HCT116 (cell line): Measurements from ENCODE around the gene TAS2R39. TPM values are rescaled to one million over a fixed set of nuclear protein-coding genes. Genes with fewer than 3 reads are reported as not detected.

Experiments
- ATAC-seq: fragments of 200-7000 bp; cut with Tn5 transposase; 2 replicates; pipeline ENCODE4 v1.9.1; 2020; ENCODE audit warnings: mild to moderate bottlenecking, moderate library complexity
- BruUV-seq: library from RNA; stranded (reverse); fragments of 400-500 nt; replicated peaks from 2 replicates; lab custom pipeline; 2021; lab: Mats Ljungman, UMichigan
- CTCF ChIA-PET: fragments of 300-600 bp; sonication (Branson Sonifier 250); formaldehyde crosslinking; loops from one replicate; lab custom pipeline; 2021; ENCODE audit warnings: antibody characterized with exemption; lab: Charles Lee
- POLR2A ChIA-PET: fragments of 300-600, 350-600 bp; sonication (Branson Sonifier 250); formaldehyde crosslinking; loops from one replicate; lab custom pipeline; 2021; ENCODE audit warnings: antibody characterized with exemption; lab: Charles Lee
- RAD21 ChIA-PET, 2 experiments: fragments of 300-600 bp; sonication (Branson Sonifier 250); formaldehyde crosslinking; loops; one replicate each; lab custom pipeline; 2023; ENCODE audit warnings: low total read pairs in 2 of 2; ENCODE audit not compliant: uncharacterized antibody in 2 of 2, unreplicated experiment in 2 of 2, low non-redundant PET in 1 of 2; lab: Charles Lee
- DNase-seq: peaks from one replicate; pipeline ENCODE4 v3.0.0-alpha.2; 2010; ENCODE audit warnings: low read depth, low spot score
- H2AFZ ChIP-seq: fragments of 200-600 bp; shearing (Covaris generic), sonication (generic); 2 replicates; pipeline ENCODE4 v1.6.1; 2017; ENCODE audit warnings: low read depth, mixed run types, mixed read lengths, antibody characterized with exemption, low read length; ENCODE audit not compliant: poor library complexity, severe bottlenecking
- H3K27ac ChIP-seq: 2 replicates; pipeline ENCODE4 v1.5.1; 2012; ENCODE audit warnings: low read depth, low read length
- H3K27me3 ChIP-seq: fragments of 200-600 bp; sonication (generic); 2 replicates; pipeline ENCODE4 v1.6.1; 2016; ENCODE audit warnings: mixed run types, low read length, mixed read lengths; ENCODE audit not compliant: insufficient read depth
- H3K36me3 ChIP-seq, 2 experiments: fragments of 200-500 bp in 1 of 2; fragments of 200-600 bp in 1 of 2; sonication (Bioruptor generic) in 1 of 2; sonication (generic) in 1 of 2; 2 replicates each; pipeline versions ENCODE4 v1.5.1 to v1.6.1; 2014 to 2016; ENCODE audit warnings: low read length in 2 of 2, inconsistent platforms in 1 of 2, mixed read lengths in 1 of 2, mixed run types in 1 of 2; ENCODE audit not compliant: insufficient read depth in 2 of 2, control insufficient read depth in 1 of 2
- H3K4me1 ChIP-seq, 2 experiments: fragments of 200-600 bp in 1 of 2; sonication (generic) in 1 of 2; 2 replicates each; pipeline versions ENCODE4 v1.5.1 to v1.6.1; 2012 to 2017; ENCODE audit warnings: low read length in 2 of 2, inconsistent platforms in 1 of 2, mild to moderate bottlenecking in 1 of 2, mixed read lengths in 1 of 2, mixed run types in 1 of 2, moderate library complexity in 1 of 2; ENCODE audit not compliant: insufficient read depth in 2 of 2, control insufficient read depth in 1 of 2
- H3K4me2 ChIP-seq: fragments of 200-600 bp; sonication (generic); 2 replicates; pipeline ENCODE4 v1.6.1; 2017; ENCODE audit warnings: mixed run types, low read length, mixed read lengths
- H3K4me3 ChIP-seq, 2 experiments: fragments of 200-600 bp in 1 of 2; sonication (generic) in 1 of 2; replicated peaks in 1 of 2; 2 replicates each; pipeline ENCODE4 v1.5.1; 2011 to 2016; ENCODE audit warnings: low read length in 2 of 2, control low read depth in 1 of 2, low read depth in 1 of 2, mild to moderate bottlenecking in 1 of 2, mixed read lengths in 1 of 2, mixed run types in 1 of 2
- H3K79me2 ChIP-seq: fragments of 200-600 bp; sonication (generic); 2 replicates; pipeline ENCODE4 v1.6.1; 2017; ENCODE audit warnings: mild to moderate bottlenecking, mixed run types, low read length, moderate library complexity, mixed read lengths; ENCODE audit not compliant: insufficient read depth
- H3K9ac ChIP-seq: fragments of 200-600 bp; sonication (generic); 2 replicates; pipeline ENCODE4 v1.6.1; 2016; ENCODE audit warnings: low read length, mixed read lengths
- H3K9me2 ChIP-seq: fragments of 200-600 bp; sonication (generic), shearing (Covaris generic); 2 replicates; pipeline ENCODE4 v1.6.1; 2017; ENCODE audit warnings: mixed run types, mild to moderate bottlenecking, moderate library complexity; ENCODE audit not compliant: insufficient read depth
- H3K9me3 ChIP-seq, 2 experiments: fragments of 200-500 bp in 1 of 2; fragments of 200-600 bp in 1 of 2; sonication (Bioruptor generic) in 1 of 2; sonication (generic) in 1 of 2; 2 replicates each; pipeline ENCODE4 v1.6.1; 2014 to 2017; ENCODE audit warnings: low read length in 2 of 2, mixed read lengths in 2 of 2, inconsistent platforms in 1 of 2, low read depth in 1 of 2, mild to moderate bottlenecking in 1 of 2, mixed run types in 1 of 2, moderate library complexity in 1 of 2; ENCODE audit not compliant: control insufficient read depth in 1 of 2, insufficient read depth in 1 of 2
- H4K20me1 ChIP-seq: fragments of 200-600 bp; sonication (generic), shearing (Covaris generic); 2 replicates; pipeline ENCODE4 v1.6.1; 2017; ENCODE audit warnings: mixed run types, mild to moderate bottlenecking, moderate library complexity; ENCODE audit not compliant: insufficient read depth
- CBX3 ChIP-seq: IDR thresholded peaks from 2 replicates; pipeline ENCODE4 v1.6.1; 2012; ENCODE audit warnings: low read depth
- ELF1 ChIP-seq: IDR thresholded peaks from 2 replicates; pipeline ENCODE4 v1.6.1; 2012; ENCODE audit warnings: low read depth, borderline replicate concordance
- EZH2 ChIP-seq: fragments of 200-600 bp; sonication (generic); IDR thresholded peaks from 2 replicates; pipeline ENCODE4 v1.6.1; 2017; ENCODE audit warnings: antibody characterized with exemption, mixed run types
- EZH2phosphoT487 ChIP-seq: fragments of 200-600 bp; IDR thresholded peaks from 2 replicates; pipeline ENCODE4 v1.6.1; 2018; ENCODE audit warnings: antibody characterized with exemption, borderline replicate concordance
- FOSL1 ChIP-seq: IDR thresholded peaks from 2 replicates; pipeline ENCODE4 v1.6.1; 2012; ENCODE audit warnings: low read depth
- JUND ChIP-seq: IDR thresholded peaks from 2 replicates; pipeline ENCODE4 v1.6.1; 2012
- POLR2A ChIP-seq: IDR thresholded peaks from 2 replicates; pipeline ENCODE4 v1.7.0; 2011; ENCODE audit warnings: borderline replicate concordance; ENCODE audit not compliant: insufficient read depth, insufficient read length; ENCODE audit errors: extremely low read depth
- SIN3A ChIP-seq: IDR thresholded peaks from 2 replicates; pipeline ENCODE4 v1.6.1; 2012; ENCODE audit warnings: low read depth
- SP1 ChIP-seq: IDR thresholded peaks from 2 replicates; pipeline ENCODE4 v1.6.1; 2012; ENCODE audit warnings: low read depth
- SRF ChIP-seq: IDR thresholded peaks from 2 replicates; pipeline ENCODE4 v1.6.1; 2012; ENCODE audit warnings: low read depth
- TCF7L2 ChIP-seq: IDR thresholded peaks from 2 replicates; pipeline ENCODE4 v1.7.0; 2011; ENCODE audit warnings: borderline replicate concordance, inconsistent platforms; ENCODE audit not compliant: insufficient read depth, insufficient read length; ENCODE audit errors: extremely low read depth
- ZFX ChIP-seq: fragments of 450-650 bp; IDR thresholded peaks from 2 replicates; pipeline ENCODE4 v1.6.1; 2017
- ZNF274 ChIP-seq: fragments of 200-500 bp; sonication (Bioruptor generic); IDR thresholded peaks from 2 replicates; pipeline ENCODE4 v1.6.1; 2014; ENCODE audit warnings: mild to moderate bottlenecking, low read depth, low read length, inconsistent platforms
- intact Hi-C: fragments of 100-400 bp; cut with micrococcal nuclease; formaldehyde crosslinking; loops from 2 replicates; pipeline ENCODE4 v1.10.0; 2022
- total RNA-seq: library from RNA; stranded (reverse); gene quantifications from one replicate; pipeline ENCODE4 v1.2.1, GENCODE V29; 2021; ENCODE audit not compliant: unreplicated experiment
- TF ChIP-seq, protein P1 (sequence below), 3 experiments: fragments of 200-600 bp in 1 of 3; sonication (generic) in 1 of 3; IDR thresholded peaks in 2 of 3; conservative IDR thresholded peaks in 1 of 3; 2 replicates each; pipeline ENCODE4 v1.5.1; 2012 to 2017; ENCODE audit warnings: low read depth in 2 of 3, low read length in 2 of 3, antibody characterized with exemption in 1 of 3, borderline replicate concordance in 1 of 3, control low read depth in 1 of 3, mild to moderate bottlenecking in 1 of 3, mixed read lengths in 1 of 3, mixed run types in 1 of 3, moderate library complexity in 1 of 3; ENCODE audit not compliant: insufficient read depth in 1 of 3
- TF ChIP-seq, protein P2 (sequence below): IDR thresholded peaks from 2 replicates; pipeline ENCODE4 v1.6.1; 2012
- TF ChIP-seq, protein P3 (sequence below): IDR thresholded peaks from 2 replicates; pipeline ENCODE4 v1.6.1; 2011; ENCODE audit warnings: mild to moderate bottlenecking, low read length, moderate library complexity; ENCODE audit not compliant: insufficient replicate concordance; ENCODE audit errors: extremely low read depth
- TF ChIP-seq, protein P4 (sequence below): IDR thresholded peaks from 2 replicates; pipeline ENCODE4 v1.6.1; 2012; ENCODE audit warnings: low read depth

Gene TAS2R39
- total RNA-seq, 1 experiment from 2014 or later, result not detected

DNA sequence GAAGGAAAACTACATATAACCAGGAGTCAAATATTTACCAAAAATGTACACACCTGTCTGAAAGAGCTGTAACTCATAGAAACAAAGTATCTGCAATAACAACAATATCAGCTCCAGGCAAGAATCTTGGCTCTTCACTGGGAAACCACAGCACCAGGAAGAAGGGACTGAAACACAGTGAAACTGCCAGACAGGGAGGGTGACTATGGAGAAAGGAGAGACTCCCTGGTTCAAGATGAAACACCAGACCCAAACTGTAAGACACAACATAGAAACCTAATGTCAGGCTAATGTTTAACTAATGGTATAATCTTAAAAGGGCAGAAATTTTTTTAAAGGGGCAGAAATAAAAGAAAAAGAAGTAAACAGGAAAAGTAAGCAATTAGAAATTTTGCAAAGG is 11.5 kb upstream of the TAS2R39 start:
- CTCF ChIA-PET, result interaction anchor here (1.3 kb wide), 1 partner anchor 44 kb away, joined by 5 read pairs; no protein-coding TSS in a partner anchor

More for the DNA sequence above, 11.5 kb upstream of the TAS2R39 start:
- no peak overlapping the region for H3K4me3 ChIP-seq
- H3K79me2 ChIP-seq, result no peaks in the 10 kb centered on the region
- no peak overlapping the region for H3K27ac ChIP-seq
- DNase-seq, result no peak
- no peak for ATAC-seq
- H3K27me3 ChIP-seq, result no peaks in the 10 kb centered on the region
- POLR2A ChIA-PET, result no interaction called here
- H2AFZ ChIP-seq, result no peak overlapping the region
- no peaks in the 10 kb centered on the region for H3K9me3 ChIP-seq
- no peaks in the 10 kb centered on the region for H4K20me1 ChIP-seq
- no peak overlapping the region for H3K9ac ChIP-seq
- BruUV-seq, result no TSS peak
- H3K4me1 ChIP-seq, result no peaks in the 10 kb centered on the region; a peak in 1 of 4 replicates
- intact Hi-C loops, result no loop called here
- no peaks in the 10 kb centered on the region for H3K9me2 ChIP-seq
- no peak overlapping the region for H3K4me2 ChIP-seq
- no peak for TF ChIP-seq ELF1
- no peak for TF ChIP-seq SP1
- TF ChIP-seq, protein P1, sequence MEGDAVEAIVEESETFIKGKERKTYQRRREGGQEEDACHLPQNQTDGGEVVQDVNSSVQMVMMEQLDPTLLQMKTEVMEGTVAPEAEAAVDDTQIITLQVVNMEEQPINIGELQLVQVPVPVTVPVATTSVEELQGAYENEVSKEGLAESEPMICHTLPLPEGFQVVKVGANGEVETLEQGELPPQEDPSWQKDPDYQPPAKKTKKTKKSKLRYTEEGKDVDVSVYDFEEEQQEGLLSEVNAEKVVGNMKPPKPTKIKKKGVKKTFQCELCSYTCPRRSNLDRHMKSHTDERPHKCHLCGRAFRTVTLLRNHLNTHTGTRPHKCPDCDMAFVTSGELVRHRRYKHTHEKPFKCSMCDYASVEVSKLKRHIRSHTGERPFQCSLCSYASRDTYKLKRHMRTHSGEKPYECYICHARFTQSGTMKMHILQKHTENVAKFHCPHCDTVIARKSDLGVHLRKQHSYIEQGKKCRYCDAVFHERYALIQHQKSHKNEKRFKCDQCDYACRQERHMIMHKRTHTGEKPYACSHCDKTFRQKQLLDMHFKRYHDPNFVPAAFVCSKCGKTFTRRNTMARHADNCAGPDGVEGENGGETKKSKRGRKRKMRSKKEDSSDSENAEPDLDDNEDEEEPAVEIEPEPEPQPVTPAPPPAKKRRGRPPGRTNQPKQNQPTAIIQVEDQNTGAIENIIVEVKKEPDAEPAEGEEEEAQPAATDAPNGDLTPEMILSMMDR (IDR thresholded peaks at IDR 0.05 in 2 of 3, conservative IDR thresholded peaks at IDR 0.05 in 1 of 3; ENCODE audit: borderline replicate concordance in 1 of 3, insufficient read depth in 1 of 3, low read depth in 2 of 3, low read length in 2 of 3), result no peak
- TF ChIP-seq ZFX, result no peak
- TF ChIP-seq, protein P2, sequence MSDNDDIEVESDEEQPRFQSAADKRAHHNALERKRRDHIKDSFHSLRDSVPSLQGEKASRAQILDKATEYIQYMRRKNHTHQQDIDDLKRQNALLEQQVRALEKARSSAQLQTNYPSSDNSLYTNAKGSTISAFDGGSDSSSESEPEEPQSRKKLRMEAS, result no peak
- no peak for TF ChIP-seq SRF
- no peak for TF ChIP-seq CBX3
- no peak for TF ChIP-seq SIN3A
- TF ChIP-seq, protein P3, sequence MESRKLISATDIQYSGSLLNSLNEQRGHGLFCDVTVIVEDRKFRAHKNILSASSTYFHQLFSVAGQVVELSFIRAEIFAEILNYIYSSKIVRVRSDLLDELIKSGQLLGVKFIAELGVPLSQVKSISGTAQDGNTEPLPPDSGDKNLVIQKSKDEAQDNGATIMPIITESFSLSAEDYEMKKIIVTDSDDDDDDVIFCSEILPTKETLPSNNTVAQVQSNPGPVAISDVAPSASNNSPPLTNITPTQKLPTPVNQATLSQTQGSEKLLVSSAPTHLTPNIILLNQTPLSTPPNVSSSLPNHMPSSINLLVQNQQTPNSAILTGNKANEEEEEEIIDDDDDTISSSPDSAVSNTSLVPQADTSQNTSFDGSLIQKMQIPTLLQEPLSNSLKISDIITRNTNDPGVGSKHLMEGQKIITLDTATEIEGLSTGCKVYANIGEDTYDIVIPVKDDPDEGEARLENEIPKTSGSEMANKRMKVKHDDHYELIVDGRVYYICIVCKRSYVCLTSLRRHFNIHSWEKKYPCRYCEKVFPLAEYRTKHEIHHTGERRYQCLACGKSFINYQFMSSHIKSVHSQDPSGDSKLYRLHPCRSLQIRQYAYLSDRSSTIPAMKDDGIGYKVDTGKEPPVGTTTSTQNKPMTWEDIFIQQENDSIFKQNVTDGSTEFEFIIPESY, result no peak
- TF ChIP-seq FOSL1, result no peak
- TF ChIP-seq EZH2, result no peak
- no peak for TF ChIP-seq ZNF274
- TF ChIP-seq POLR2A, result no peak
- TF ChIP-seq EZH2phosphoT487, result no peak
- TF ChIP-seq, protein P4, sequence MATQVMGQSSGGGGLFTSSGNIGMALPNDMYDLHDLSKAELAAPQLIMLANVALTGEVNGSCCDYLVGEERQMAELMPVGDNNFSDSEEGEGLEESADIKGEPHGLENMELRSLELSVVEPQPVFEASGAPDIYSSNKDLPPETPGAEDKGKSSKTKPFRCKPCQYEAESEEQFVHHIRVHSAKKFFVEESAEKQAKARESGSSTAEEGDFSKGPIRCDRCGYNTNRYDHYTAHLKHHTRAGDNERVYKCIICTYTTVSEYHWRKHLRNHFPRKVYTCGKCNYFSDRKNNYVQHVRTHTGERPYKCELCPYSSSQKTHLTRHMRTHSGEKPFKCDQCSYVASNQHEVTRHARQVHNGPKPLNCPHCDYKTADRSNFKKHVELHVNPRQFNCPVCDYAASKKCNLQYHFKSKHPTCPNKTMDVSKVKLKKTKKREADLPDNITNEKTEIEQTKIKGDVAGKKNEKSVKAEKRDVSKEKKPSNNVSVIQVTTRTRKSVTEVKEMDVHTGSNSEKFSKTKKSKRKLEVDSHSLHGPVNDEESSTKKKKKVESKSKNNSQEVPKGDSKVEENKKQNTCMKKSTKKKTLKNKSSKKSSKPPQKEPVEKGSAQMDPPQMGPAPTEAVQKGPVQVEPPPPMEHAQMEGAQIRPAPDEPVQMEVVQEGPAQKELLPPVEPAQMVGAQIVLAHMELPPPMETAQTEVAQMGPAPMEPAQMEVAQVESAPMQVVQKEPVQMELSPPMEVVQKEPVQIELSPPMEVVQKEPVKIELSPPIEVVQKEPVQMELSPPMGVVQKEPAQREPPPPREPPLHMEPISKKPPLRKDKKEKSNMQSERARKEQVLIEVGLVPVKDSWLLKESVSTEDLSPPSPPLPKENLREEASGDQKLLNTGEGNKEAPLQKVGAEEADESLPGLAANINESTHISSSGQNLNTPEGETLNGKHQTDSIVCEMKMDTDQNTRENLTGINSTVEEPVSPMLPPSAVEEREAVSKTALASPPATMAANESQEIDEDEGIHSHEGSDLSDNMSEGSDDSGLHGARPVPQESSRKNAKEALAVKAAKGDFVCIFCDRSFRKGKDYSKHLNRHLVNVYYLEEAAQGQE, result no peak
- no peak for TF ChIP-seq JUND
- no peak for TF ChIP-seq TCF7L2
- TF ChIP-seq, all 23 proteins: peak for 0
- RAD21 ChIA-PET, result no interaction called here
- no peaks in the 10 kb centered on the region for H3K36me3 ChIP-seq
